B cell (primary cell): ENCODE data around the gene RNF7. TPM values are rescaled to one million over a fixed set of nuclear protein-coding genes. Genes with fewer than 3 reads are reported as not detected.

ENCODE experiments used
- ATAC-seq: fragments of 200-7000 bp; cut with Tn5 transposase; one replicate; pipeline ENCODE4 v1.10.0; 2021; ENCODE audit warnings: low read depth, mild to moderate bottlenecking, moderate number of reproducible peaks, moderate library complexity
- CTCF ChIA-PET: fragments of 350-600 bp; sonication (Branson Sonifier 250); formaldehyde crosslinking; loops from one replicate; lab custom pipeline; 2021; ENCODE audit warnings: antibody characterized with exemption, inconsistent platforms; lab: Charles Lee
- POLR2A ChIA-PET: fragments of 350-600 bp; sonication (Branson Sonifier 250); formaldehyde crosslinking; loops from one replicate; lab custom pipeline; 2021; ENCODE audit warnings: antibody characterized with exemption; lab: Charles Lee
- DNase-seq: peaks from one replicate; pipeline ENCODE4 v3.0.0; 2013
- H2AFZ ChIP-seq: 2 replicates; pipeline ENCODE4 v1.6.1; 2012; ENCODE audit warnings: mild to moderate bottlenecking, low read depth, low read length; ENCODE audit not compliant: insufficient read depth, poor library complexity, severe bottlenecking
- H3K27ac ChIP-seq, 2 donors: 1 replicate in 1 of 2; 2 replicates in 1 of 2; pipeline ENCODE4 v1.5.1; 2012 to 2013; ENCODE audit warnings: low read length in 2 of 2, mild to moderate bottlenecking in 2 of 2, moderate library complexity in 1 of 2
- H3K27me3 ChIP-seq, 4 experiments: fragments of 200-600 bp in 1 of 4; sonication (generic) in 1 of 4; replicated peaks in 1 of 4; 1 replicate in 2 of 4; 2 replicates in 2 of 4; pipeline versions ENCODE4 v1.6.1 to v1.7.0; 2013 to 2016; ENCODE audit warnings: low read length in 3 of 4, mild to moderate bottlenecking in 2 of 4, mixed read lengths in 1 of 4, moderate library complexity in 1 of 4; ENCODE audit not compliant: insufficient read depth in 4 of 4, control insufficient read depth in 3 of 4; ENCODE audit errors: control extremely low read depth in 1 of 4
- H3K36me3 ChIP-seq, 2 experiments: replicated peaks in 1 of 2; 1 replicate in 1 of 2; 2 replicates in 1 of 2; pipeline versions ENCODE4 v1.6.1 to v1.7.1; 2013; ENCODE audit warnings: low read length in 1 of 2; ENCODE audit not compliant: insufficient read depth in 2 of 2, control insufficient read depth in 1 of 2; ENCODE audit errors: control extremely low read depth in 1 of 2, extremely low read depth in 1 of 2
- H3K4me1 ChIP-seq, 2 donors: fragments of 200-600 bp in 1 of 2; sonication (generic) in 1 of 2; 1 replicate in 1 of 2; 2 replicates in 1 of 2; pipeline versions ENCODE4 v1.5.1 to v1.6.1; 2013 to 2017; ENCODE audit warnings: low read length in 2 of 2; ENCODE audit not compliant: control insufficient read depth in 2 of 2, insufficient read depth in 2 of 2
- H3K4me2 ChIP-seq: replicated peaks from 2 replicates; pipeline ENCODE3; 2012; ENCODE audit warnings: mild to moderate bottlenecking, low read depth, low read length; ENCODE audit not compliant: poor library complexity, severe bottlenecking
- H3K4me3 ChIP-seq, 5 experiments: fragments of 200-600 bp in 1 of 5; sonication (generic) in 1 of 5; 1 replicate in 3 of 5; 2 replicates in 2 of 5; pipeline versions ENCODE4 v1.5.1 to v1.7.0; 2011 to 2016; ENCODE audit warnings: low read length in 4 of 5, mild to moderate bottlenecking in 4 of 5, low read depth in 2 of 5, control low read depth in 1 of 5, moderate library complexity in 1 of 5; ENCODE audit not compliant: insufficient read depth in 1 of 5; ENCODE audit errors: control extremely low read depth in 1 of 5, extremely low read depth in 1 of 5
- H3K79me2 ChIP-seq: fragments of 200-600 bp; sonication (generic); one replicate; pipeline ENCODE4 v1.6.0; 2016; ENCODE audit warnings: low read length; ENCODE audit not compliant: control insufficient read depth, insufficient read depth
- H3K9ac ChIP-seq: fragments of 200-600 bp; sonication (generic); 2 replicates; pipeline ENCODE4 v1.6.1; 2017; ENCODE audit warnings: mild to moderate bottlenecking, low read length, moderate library complexity
- H3K9me3 ChIP-seq, 3 donors: one replicate each; pipeline versions ENCODE4 v1.6.1 to v1.7.1; 2013; ENCODE audit warnings: low read length in 2 of 3; ENCODE audit not compliant: control insufficient read depth in 2 of 3, insufficient read depth in 1 of 3; ENCODE audit errors: control extremely low read depth in 1 of 3
- H4K20me1 ChIP-seq: 2 replicates; pipeline ENCODE4 v1.6.0; 2012; ENCODE audit warnings: mild to moderate bottlenecking, low read length; ENCODE audit not compliant: insufficient read depth, control insufficient read depth, poor library complexity, severe bottlenecking
- H3K27ac Mint-ChIP-seq: one replicate; pipeline ENCODE4 v1.8.0; 2021; ENCODE audit warnings: mixed read lengths
- H3K27me3 Mint-ChIP-seq: one replicate; pipeline ENCODE4 v1.8.0; 2021; ENCODE audit warnings: mixed read lengths
- H3K4me1 Mint-ChIP-seq: one replicate; pipeline ENCODE4 v1.8.0; 2021; ENCODE audit warnings: mixed read lengths
- H3K4me3 Mint-ChIP-seq: one replicate; pipeline ENCODE4 v1.8.0; 2021; ENCODE audit warnings: mixed read lengths
- H3K9me3 Mint-ChIP-seq: one replicate; pipeline ENCODE4 v1.8.0; 2022; ENCODE audit warnings: mixed read lengths; ENCODE audit not compliant: insufficient read depth
- CTCF ChIP-seq: fragments of 200-600 bp; IDR thresholded peaks from one replicate; pipeline ENCODE4 v1.8.0; 2022; ENCODE audit warnings: antibody characterized with exemption, mild to moderate bottlenecking
- EZH2 ChIP-seq: IDR thresholded peaks from 2 replicates; pipeline ENCODE4 v1.6.1; 2012; ENCODE audit warnings: borderline replicate concordance, low read depth, mild to moderate bottlenecking, moderate library complexity, low read length; ENCODE audit not compliant: insufficient read depth, poor library complexity, severe bottlenecking
- WGBS: methylation state at CpG from one replicate; pipeline ENCODE4 v1.1.5; 2013; ENCODE audit warnings: missing lambda C conversion rate; ENCODE audit not compliant: insufficient coverage; 5-methylcytosine and 5-hydroxymethylcytosine counted together
- intact Hi-C: fragments of 100-400 bp; cut with micrococcal nuclease; formaldehyde crosslinking; loops from one replicate; pipeline ENCODE4 v1.10.0; 2022
- polyA plus RNA-seq: library from polyadenylated mRNA; depleted of rRNA; stranded (reverse); fragments of >200 nt; gene quantifications from 2 replicates; pipeline ENCODE4 v1.2.3, GENCODE V29; 2012
- total RNA-seq, 2 donors: library from RNA; stranded (reverse); fragments of 120-200 nt in 1 of 2; gene quantifications; 1 replicate in 1 of 2; 2 replicates in 1 of 2; pipeline versions ENCODE4 v1.2.3 to v1.2.4, GENCODE V29; 2013 to 2022

Gene RNF7
- total and polyA plus RNA-seq, 2 donors (not counting 1 experiment from before 2014, with no cell fraction given), result 38.0 to 40.9 TPM

GRCh38 chr3:141728355-141728892 lies 9.7 kb upstream of the RNF7 start:
- no peak for ATAC-seq
- Histone ChIP-seq H3K4me1 (no peaks in the 10 kb centered on the region), H3K4me2 (no peak overlapping the region), H3K9ac (no peak overlapping the region), H3K79me2 (no peaks in the 10 kb centered on the region), H3K4me3 (no peak overlapping the region), H2AFZ (no peak overlapping the region), H3K9me3 (no peaks in the 10 kb centered on the region), H3K27ac (no peak overlapping the region), H4K20me1 (no peaks in the 10 kb centered on the region), H3K36me3 (no peaks in the 10 kb centered on the region), H3K27me3 (peaks cover 0 to 3% (median 0%) of the 10 kb centered on the region in 4 experiments)
- H3K4me3 Mint-ChIP-seq, result no peak overlapping the region
- peaks cover 7% of the 10 kb centered on the region for H3K27me3 Mint-ChIP-seq
- no peaks in the 10 kb centered on the region for H3K4me1 Mint-ChIP-seq
- H3K27ac Mint-ChIP-seq, result no peak overlapping the region
- intact Hi-C loops, result no loop called here
- ChIA-PET POLR2A (interaction anchor here (0.6 kb wide), 1 partner anchor 10 kb away, joined by 3 read pairs; the partner anchor contains the start of gene RNF7), CTCF (interaction anchor here (0.6 to 1.3 kb wide), 2 partner anchors 9 to 45 kb away, joined by 3 to 5 read pairs; no protein-coding TSS in a partner anchor)
- WGBS, result 88% methylated on average over 5 of the region's 5 CpGs
- TF ChIP-seq CTCF (no peak), EZH2 (no peak)
- H3K9me3 Mint-ChIP-seq, result no peaks in the 10 kb centered on the region
- DNase-seq, result no peak

GRCh38 chr3:141729240-141729639 lies 8.9 kb upstream of the RNF7 start:
- no peak overlapping the region for H3K4me2 ChIP-seq
- H3K9ac ChIP-seq, result no peak overlapping the region
- Mint-ChIP-seq H3K27ac (no peak overlapping the region), H3K4me3 (no peak overlapping the region), H3K27me3 (peaks cover 7% of the 10 kb centered on the region), H3K9me3 (no peaks in the 10 kb centered on the region), H3K4me1 (no peaks in the 10 kb centered on the region)
- no peaks in the 10 kb centered on the region for H3K79me2 ChIP-seq
- H3K27me3 ChIP-seq, result peaks cover 0 to 3% (median 0%) of the 10 kb centered on the region in 4 experiments
- no peak overlapping the region for H3K27ac ChIP-seq
- ChIA-PET CTCF (interaction anchor here (0.6 kb wide), 1 partner anchor 44 kb away, joined by 3 read pairs; no protein-coding TSS in a partner anchor), POLR2A (no interaction called here)
- no peak for TF ChIP-seq CTCF
- no peak for TF ChIP-seq EZH2
- WGBS, result 67% methylated on average over 1 of the region's 4 CpGs
- DNase-seq (no peak), ATAC-seq (no peak)
- H2AFZ ChIP-seq, result no peak overlapping the region
- H3K9me3 ChIP-seq, result no peaks in the 10 kb centered on the region
- no peak overlapping the region for H3K4me3 ChIP-seq
- intact Hi-C loops, result no loop called here
- H4K20me1 ChIP-seq, result no peaks in the 10 kb centered on the region
- no peaks in the 10 kb centered on the region for H3K4me1 ChIP-seq
- no peaks in the 10 kb centered on the region for H3K36me3 ChIP-seq
